ENCODE results near the gene CAMKMT.

DNA sequence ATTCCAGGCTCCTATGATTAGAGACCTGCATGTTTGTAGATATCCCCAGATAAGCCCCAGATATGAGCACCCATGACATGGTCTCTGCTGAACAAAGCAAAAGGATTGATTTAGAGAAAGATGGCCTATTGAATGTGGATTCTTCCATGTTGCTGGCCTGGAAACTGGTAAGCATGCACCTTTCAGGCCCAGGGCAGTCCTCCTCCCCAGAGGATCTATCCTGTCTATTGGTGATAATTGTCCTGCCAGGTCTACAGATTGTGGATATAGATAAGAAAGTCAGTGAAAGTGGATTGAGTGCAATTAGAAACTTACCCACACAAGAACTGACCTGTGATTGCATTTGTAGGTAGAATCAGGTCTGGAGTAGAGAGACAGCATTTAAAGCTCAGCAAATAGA, 322.8 kb downstream of the CAMKMT start:
- TF ChIP-seq, protein P1, sequence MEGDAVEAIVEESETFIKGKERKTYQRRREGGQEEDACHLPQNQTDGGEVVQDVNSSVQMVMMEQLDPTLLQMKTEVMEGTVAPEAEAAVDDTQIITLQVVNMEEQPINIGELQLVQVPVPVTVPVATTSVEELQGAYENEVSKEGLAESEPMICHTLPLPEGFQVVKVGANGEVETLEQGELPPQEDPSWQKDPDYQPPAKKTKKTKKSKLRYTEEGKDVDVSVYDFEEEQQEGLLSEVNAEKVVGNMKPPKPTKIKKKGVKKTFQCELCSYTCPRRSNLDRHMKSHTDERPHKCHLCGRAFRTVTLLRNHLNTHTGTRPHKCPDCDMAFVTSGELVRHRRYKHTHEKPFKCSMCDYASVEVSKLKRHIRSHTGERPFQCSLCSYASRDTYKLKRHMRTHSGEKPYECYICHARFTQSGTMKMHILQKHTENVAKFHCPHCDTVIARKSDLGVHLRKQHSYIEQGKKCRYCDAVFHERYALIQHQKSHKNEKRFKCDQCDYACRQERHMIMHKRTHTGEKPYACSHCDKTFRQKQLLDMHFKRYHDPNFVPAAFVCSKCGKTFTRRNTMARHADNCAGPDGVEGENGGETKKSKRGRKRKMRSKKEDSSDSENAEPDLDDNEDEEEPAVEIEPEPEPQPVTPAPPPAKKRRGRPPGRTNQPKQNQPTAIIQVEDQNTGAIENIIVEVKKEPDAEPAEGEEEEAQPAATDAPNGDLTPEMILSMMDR (IDR thresholded peaks at IDR 0.05; ENCODE audit: low read length) = no peak
- TF ChIP-seq EZH2 (IDR thresholded peaks at IDR 0.05; ENCODE audit: borderline replicate concordance, low read length) = no peak
